GM23248 (cell line): ENCODE results near the gene SP6. TPM values are rescaled to one million over a fixed set of nuclear protein-coding genes. Genes with fewer than 3 reads are reported as not detected.

Experiments used
- DNase-seq: peaks from one replicate; pipeline ENCODE4 v3.0.0-alpha.2; 2015
- H2AFZ ChIP-seq: fragments of 200-600 bp; sonication (generic); 2 replicates; pipeline ENCODE4 v1.6.1; 2016; ENCODE audit warnings: antibody characterized with exemption
- H3F3A ChIP-seq: fragments of 200-600 bp; sonication (generic); 2 replicates; pipeline ENCODE4 v1.6.1; 2016; ENCODE audit warnings: mild to moderate bottlenecking, antibody characterized with exemption, mixed run types; ENCODE audit not compliant: insufficient read depth
- H3K27ac ChIP-seq: fragments of 200-600 bp; sonication (generic); 2 replicates; pipeline ENCODE4 v1.5.1; 2016; ENCODE audit warnings: mild to moderate bottlenecking
- H3K27me3 ChIP-seq: fragments of 200-600 bp; sonication (generic); replicated peaks from 2 replicates; pipeline ENCODE4 v1.6.1; 2016; ENCODE audit warnings: mild to moderate bottlenecking; ENCODE audit not compliant: insufficient read depth
- H3K36me3 ChIP-seq: fragments of 200-600 bp; sonication (generic); 2 replicates; pipeline ENCODE4 v1.6.1; 2016; ENCODE audit warnings: low read depth, mild to moderate bottlenecking
- H3K4me1 ChIP-seq: fragments of 200-600 bp; sonication (generic); 2 replicates; pipeline ENCODE4 v1.6.1; 2016; ENCODE audit warnings: mild to moderate bottlenecking; ENCODE audit not compliant: insufficient read depth
- H3K4me2 ChIP-seq: fragments of 200-600 bp; sonication (generic); one replicate; pipeline ENCODE4 v1.6.1; 2016; ENCODE audit warnings: mild to moderate bottlenecking; ENCODE audit not compliant: unreplicated experiment
- H3K4me3 ChIP-seq: fragments of 200-600 bp; sonication (generic); 2 replicates; pipeline ENCODE4 v1.5.1; 2016; ENCODE audit warnings: mild to moderate bottlenecking
- H3K79me2 ChIP-seq: fragments of 200-600 bp; sonication (generic); 2 replicates; pipeline ENCODE4 v1.6.1; 2016; ENCODE audit warnings: mild to moderate bottlenecking; ENCODE audit not compliant: insufficient read depth
- H3K9ac ChIP-seq: fragments of 200-600 bp; sonication (generic); 2 replicates; pipeline ENCODE4 v1.6.1; 2016; ENCODE audit warnings: mild to moderate bottlenecking
- H3K9me2 ChIP-seq: fragments of 200-600 bp; sonication (generic); 2 replicates; pipeline ENCODE4 v1.6.1; 2016; ENCODE audit warnings: mixed run types, mild to moderate bottlenecking, moderate library complexity; ENCODE audit not compliant: insufficient read depth
- H3K9me3 ChIP-seq: fragments of 200-600 bp; sonication (generic); one replicate; pipeline ENCODE4 v1.6.1; 2017; ENCODE audit warnings: low read depth
- H4K20me1 ChIP-seq: fragments of 200-600 bp; sonication (generic); 2 replicates; pipeline ENCODE4 v1.6.0; 2016; ENCODE audit not compliant: insufficient read depth
- EZH2 ChIP-seq: fragments of 200-600 bp; sonication (generic); IDR thresholded peaks from 2 replicates; pipeline ENCODE4 v1.6.1; 2018; ENCODE audit warnings: antibody characterized with exemption, mild to moderate bottlenecking; ENCODE audit not compliant: insufficient read depth, poor library complexity, severe bottlenecking
- EZH2phosphoT487 ChIP-seq: fragments of 200-600 bp; sonication (generic); IDR thresholded peaks from 2 replicates; pipeline ENCODE4 v1.6.1; 2018; ENCODE audit warnings: antibody characterized with exemption, moderate library complexity, mild to moderate bottlenecking, low read depth; ENCODE audit not compliant: insufficient read depth
- WGBS, 2 experiments: methylation state at CpG; one replicate each; pipeline ENCODE4 v1.1.6; 2015 to 2017; ENCODE audit warnings: low lambda C conversion rate in 2 of 2, low coverage in 1 of 2; ENCODE audit errors: missing lambda C conversion rate in 2 of 2; 5-methylcytosine and 5-hydroxymethylcytosine counted together
- in situ Hi-C: fragments of 300-500 bp; cut with MboI; formaldehyde crosslinking; loops from 2 replicates; pipeline ENCODE4 v1.15.0; 2020
- polyA plus RNA-seq: library from polyadenylated mRNA; unstranded; fragments of >200 nt; fragmentation: Nextera tagmentation; extraction: Ambion mirVana; gene quantifications from 2 replicates; pipeline ENCODE4 v1.2.1, GENCODE V29; 2016
- total RNA-seq: library from RNA; depleted of rRNA; stranded (reverse); fragments of >200 nt; shearing (Covaris generic); gene quantifications from 2 replicates; pipeline ENCODE4 v1.2.3, GENCODE V29; 2014

SP6 gene
- total and polyA plus RNA-seq, 2 experiments from 2014 or later: not detected

- TF ChIP-seq EZH2 (no peak), EZH2phosphoT487 (no peak)
- Histone ChIP-seq H4K20me1 (no peaks in the 10 kb centered on the region), H3K27me3 (no peaks in the 10 kb centered on the region), H3K27ac (no peak overlapping the region), H3K9me3 (no peaks in the 10 kb centered on the region), H3F3A (no peaks in the 10 kb centered on the region), H3K36me3 (no peaks in the 10 kb centered on the region), H3K4me1 (no peaks in the 10 kb centered on the region; the same call in 1 of the 2 replicates), H3K4me3 (no peak overlapping the region), H3K79me2 (no peaks in the 10 kb centered on the region), H2AFZ (no peak overlapping the region), H3K4me2 (no peak overlapping the region), H3K9ac (no peak overlapping the region), H3K9me2 (no peaks in the 10 kb centered on the region)
- no peak for DNase-seq
- in situ Hi-C loops: no loop called here
- WGBS, 2 experiments: 91% methylated on average over 19 to 21 of the region's 21 CpGs
Measured at GRCh38 chr17:47816111-47816735, 34.7 kb downstream of the SP6 start.

- TF ChIP-seq EZH2phosphoT487 (no peak), EZH2 (no peak)
- no peaks in the 10 kb centered on the region for H3K9me3 ChIP-seq
- H3K79me2 ChIP-seq: no peaks in the 10 kb centered on the region
- H3K9me2 ChIP-seq: no peaks in the 10 kb centered on the region
- H3F3A ChIP-seq: 0 out of 2 replicates have a peak, but pooled peaks cover 4% of the 10 kb centered on the region
- peaks cover 3% of the 10 kb centered on the region for H3K4me1 ChIP-seq
- no peaks in the 10 kb centered on the region for H3K27me3 ChIP-seq
- H3K4me3 ChIP-seq: no peak overlapping the region
- H3K9ac ChIP-seq: no peak overlapping the region
- no peak for DNase-seq
- no peaks in the 10 kb centered on the region for H4K20me1 ChIP-seq
- no peak overlapping the region for H3K4me2 ChIP-seq
- no peak overlapping the region for H2AFZ ChIP-seq
- no peak overlapping the region for H3K27ac ChIP-seq
- in situ Hi-C loops: no loop called here
- H3K36me3 ChIP-seq: no peaks in the 10 kb centered on the region
- WGBS, 2 experiments: 91% methylated on average over 20 to 21 of the region's 21 CpGs
Measured at GRCh38 chr17:47815106-47815918, 35.7 kb downstream of the SP6 start.

GRCh38 chr17:47813512-47814031 is 37.4 kb downstream of the SP6 start:
- 99% methylated on average over 20 to 22 of the region's 22 CpGs for WGBS, 2 experiments
- no peaks in the 10 kb centered on the region for H3K36me3 ChIP-seq

GRCh38 chr17:47813077-47813476 is 37.9 kb downstream of the SP6 start:
- Histone ChIP-seq H3K9me3 (no peaks in the 10 kb centered on the region), H3K4me2 (no peak overlapping the region), H3K9ac (no peak overlapping the region), H3K4me3 (no peak overlapping the region), H3F3A (peaks cover 14% of the 10 kb centered on the region; the same call in 1 of the 2 replicates), H3K27ac (no peak overlapping the region), H3K4me1 (peaks cover 10% of the 10 kb centered on the region), H3K9me2 (no peaks in the 10 kb centered on the region), H3K79me2 (no peaks in the 10 kb centered on the region), H3K36me3 (no peaks in the 10 kb centered on the region), H3K27me3 (no peaks in the 10 kb centered on the region), H2AFZ (no peak overlapping the region), H4K20me1 (no peaks in the 10 kb centered on the region)
- TF ChIP-seq EZH2phosphoT487 (no peak), EZH2 (no peak)
- in situ Hi-C loops: no loop called here
- DNase-seq: no peak
- WGBS, 2 experiments: 94 to 96% methylated on average over 14 of the region's 14 CpGs

More at GRCh38 chr17:47813512-47814031, 37.4 kb downstream of the SP6 start:
- peaks cover 10% of the 10 kb centered on the region for H3K4me1 ChIP-seq
- H2AFZ ChIP-seq: no peak overlapping the region
- H3K9ac ChIP-seq: no peak overlapping the region
- peaks cover 14% of the 10 kb centered on the region; the same call in 1 of the 2 replicates for H3F3A ChIP-seq
- in situ Hi-C loops: no loop called here
- H3K4me3 ChIP-seq: no peak overlapping the region
- no peaks in the 10 kb centered on the region for H4K20me1 ChIP-seq
- TF ChIP-seq EZH2phosphoT487 (no peak), EZH2 (no peak)
- H3K79me2 ChIP-seq: no peaks in the 10 kb centered on the region
- no peaks in the 10 kb centered on the region for H3K27me3 ChIP-seq
- no peak overlapping the region for H3K4me2 ChIP-seq
- H3K27ac ChIP-seq: no peak overlapping the region
- no peak for DNase-seq
- no peaks in the 10 kb centered on the region for H3K9me3 ChIP-seq
- H3K9me2 ChIP-seq: no peaks in the 10 kb centered on the region
